Epithelial cell of esophagus (primary cell): Measurements from ENCODE around the gene RBM6.

ENCODE experiments used
- DNase-seq: peaks from one replicate; pipeline ENCODE4 v3.0.0; 2010; ENCODE audit warnings: low read depth
- H3K4me3 ChIP-seq: 2 replicates; pipeline ENCODE4 v1.5.1; 2011; ENCODE audit warnings: mild to moderate bottlenecking, low read length, control low read depth
- CTCF ChIP-seq: IDR thresholded peaks from 2 replicates; pipeline ENCODE4 v1.5.1; 2011; ENCODE audit warnings: low read depth, mild to moderate bottlenecking, low read length, control low read depth, inconsistent platforms; ENCODE audit not compliant: insufficient read depth; ENCODE audit errors: missing control alignments

RBM6 gene

GRCh38 chr3:49955636-49956035, 15.7 kb downstream of the RBM6 start:
- no peak for DNase-seq
- no peak overlapping the region for H3K4me3 ChIP-seq
- no peak for TF ChIP-seq CTCF

- no peak overlapping the region for H3K4me3 ChIP-seq
- peak; percentile 65 for DNase-seq
- no peak for TF ChIP-seq CTCF
These were observed 26.4 kb downstream of the RBM6 start for GRCh38 chr3:49966233-49966942.

- DNase-seq: no peak
- no peak overlapping the region for H3K4me3 ChIP-seq
- TF ChIP-seq CTCF: no peak
These were observed 27.3 kb downstream of the RBM6 start for GRCh38 chr3:49967291-49967690.

- H3K4me3 ChIP-seq: no peak overlapping the region
- DNase-seq: no peak
- no peak for TF ChIP-seq CTCF
These were observed 28.4 kb downstream of the RBM6 start for GRCh38 chr3:49968346-49968745.

GRCh38 chr3:49972656-49973055, 32.7 kb downstream of the RBM6 start:
- no peak for DNase-seq
- no peak for TF ChIP-seq CTCF
- H3K4me3 ChIP-seq: no peak overlapping the region

GRCh38 chr3:49976942-49977341, 37.0 kb downstream of the RBM6 start:
- DNase-seq: no peak
- TF ChIP-seq CTCF: no peak
- no peak overlapping the region for H3K4me3 ChIP-seq

- no peak overlapping the region for H3K4me3 ChIP-seq
- DNase-seq: no peak
- TF ChIP-seq CTCF: no peak
These were observed 44.4 kb downstream of the RBM6 start for GRCh38 chr3:49984394-49984793.
